IPS DF 19.7 (cell line): ENCODE measurements around the gene PKNOX2.

ENCODE experiments used
- DNase-seq: peaks from one replicate; pipeline ENCODE4 v3.0.0-alpha.2; 2013; ENCODE audit warnings: low read depth, low spot score

The PKNOX2 gene

GRCh38 chr11:125154378-125155099, 10.0 kb upstream of the PKNOX2 start:
- no peak for DNase-seq

DNA sequence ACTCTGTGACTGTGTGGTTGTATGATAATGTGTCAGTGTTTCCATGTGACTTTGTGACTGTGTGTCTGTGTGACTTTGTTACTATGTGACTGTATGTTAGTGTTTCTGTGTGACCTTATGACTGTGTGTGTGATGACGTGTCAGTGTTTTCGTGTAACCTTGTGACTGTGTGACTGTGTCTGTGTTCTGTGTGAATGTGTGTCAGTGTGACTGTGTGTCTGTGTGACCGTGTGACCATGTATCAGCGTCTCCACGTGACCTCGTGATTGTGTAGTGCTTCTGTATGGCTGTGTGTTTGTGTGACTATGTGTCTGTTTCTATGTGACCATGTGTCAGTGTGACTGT, 9.5 kb upstream of the PKNOX2 start:
- DNase-seq, result no peak

- DNase-seq, result no peak
Measured at GRCh38 chr11:125155767-125156166, 8.8 kb upstream of the PKNOX2 start.

DNA sequence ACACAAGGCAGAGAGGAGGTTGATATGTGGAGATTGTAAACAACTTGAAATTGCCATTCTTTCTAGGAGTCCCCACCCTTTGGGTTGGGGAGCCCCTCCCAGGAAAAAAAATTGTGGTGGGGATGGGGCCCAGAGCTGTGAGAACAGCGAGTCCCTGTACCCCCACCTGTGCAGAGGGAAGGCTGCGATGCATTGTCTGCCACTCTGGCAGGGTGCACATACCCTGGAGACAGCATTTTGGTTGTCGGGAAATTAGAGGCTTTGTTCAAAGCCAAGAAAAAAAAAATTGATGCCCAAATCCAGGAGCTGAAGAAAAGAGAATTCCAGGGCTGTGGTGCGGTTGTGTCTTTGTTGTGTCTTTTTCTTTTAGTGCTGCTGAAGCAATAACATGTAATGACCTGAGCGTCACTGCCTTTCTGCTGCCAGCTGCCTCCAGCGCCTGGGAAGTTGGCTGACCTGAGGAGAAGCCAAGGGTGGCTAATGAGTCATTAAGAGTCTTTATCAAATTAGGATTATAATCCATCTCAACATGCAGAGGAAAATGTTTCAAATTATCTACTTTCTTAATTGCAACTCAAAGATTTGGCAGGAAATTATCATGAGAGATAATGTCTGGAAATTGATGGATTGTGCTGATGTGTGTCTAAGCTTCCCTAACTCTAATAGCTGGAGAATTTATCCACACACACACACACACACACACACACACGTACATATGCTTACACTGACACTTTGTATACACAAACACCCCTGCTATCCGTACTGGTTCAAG, 8.0 kb upstream of the PKNOX2 start:
- no peak for DNase-seq

DNA sequence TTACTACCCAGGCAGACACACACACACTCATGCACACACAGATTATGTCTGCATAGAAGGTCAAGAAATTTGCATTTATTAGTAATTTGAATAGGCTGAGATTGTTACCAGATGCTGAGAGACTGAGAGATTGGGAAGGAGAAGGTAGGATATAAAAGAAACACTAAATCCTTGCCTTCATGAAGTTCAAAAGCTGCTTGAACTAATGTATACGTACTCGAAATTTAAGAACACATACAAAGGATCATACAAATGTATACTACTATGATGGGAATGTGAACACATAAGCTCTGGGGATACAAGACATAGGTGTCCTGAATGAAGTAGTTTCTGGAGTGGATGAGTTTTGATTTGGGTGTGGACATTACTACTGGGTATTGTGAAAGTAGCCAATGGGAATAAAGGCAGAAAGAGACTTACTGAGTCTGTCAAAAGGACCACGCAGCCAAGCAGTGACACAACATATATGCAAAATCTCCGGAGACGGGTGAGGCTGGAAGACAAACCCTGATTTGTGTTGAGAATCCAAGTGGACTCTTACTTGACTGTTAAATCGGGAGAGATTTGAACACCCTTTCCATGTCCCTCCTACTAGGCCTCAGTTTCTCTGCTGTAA, 7.3 kb upstream of the PKNOX2 start:
- no peak for DNase-seq

- DNase-seq, result no peak
Measured at GRCh38 chr11:125157953-125158680, 6.4 kb upstream of the PKNOX2 start.

DNA sequence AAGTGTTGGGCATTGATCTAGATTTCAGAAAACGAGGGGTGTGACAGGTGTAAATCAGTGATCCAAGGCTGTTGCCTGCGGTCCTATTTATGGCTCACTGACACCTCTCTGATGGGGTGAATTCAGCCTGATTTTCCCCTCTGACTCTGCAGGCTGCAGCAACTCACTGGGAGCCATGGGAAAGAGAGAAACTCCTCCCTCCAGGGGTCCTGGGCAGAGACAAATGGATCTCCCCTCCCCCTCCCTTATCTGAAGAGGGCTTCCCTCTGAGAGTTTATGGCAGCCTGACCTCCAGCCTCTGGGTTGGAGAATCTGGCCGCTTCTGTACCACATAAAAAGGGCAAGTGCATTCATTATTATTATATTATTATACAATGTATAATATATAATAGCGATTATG, 1.8 kb upstream of the PKNOX2 start:
- DNase-seq, result no peak

DNA sequence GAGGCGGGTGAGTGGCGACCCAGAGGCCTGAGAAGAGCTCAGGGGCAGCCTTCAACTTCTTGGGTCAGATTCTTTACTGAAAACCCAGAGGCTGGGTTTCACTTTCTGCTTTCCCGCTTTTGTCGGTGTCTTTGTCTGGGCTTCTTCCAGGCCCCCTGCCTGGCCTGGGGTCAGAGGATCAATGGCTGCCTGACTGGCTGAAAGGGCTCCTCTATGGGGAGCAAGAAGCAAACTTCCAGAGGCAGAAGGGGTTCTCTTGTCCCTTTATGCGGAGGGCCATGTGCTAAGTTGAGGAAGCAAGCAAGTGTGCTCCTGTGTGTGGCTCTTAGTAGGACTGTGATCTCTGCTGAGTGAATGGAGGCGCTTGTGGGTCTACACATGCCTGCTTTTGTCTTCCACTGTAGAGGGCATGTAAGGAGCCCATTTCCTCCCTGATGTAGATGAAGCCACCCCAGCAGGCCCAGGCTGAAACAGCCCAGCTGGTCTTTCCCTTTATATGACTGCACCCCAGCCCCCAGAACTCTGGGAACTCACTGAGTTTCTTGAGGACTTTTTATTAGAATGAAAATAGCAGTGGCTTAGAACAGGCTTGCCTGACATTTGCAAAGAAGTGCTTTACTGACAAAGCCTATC, 1.0 kb upstream of the PKNOX2 start:
- DNase-seq, result no peak

DNA sequence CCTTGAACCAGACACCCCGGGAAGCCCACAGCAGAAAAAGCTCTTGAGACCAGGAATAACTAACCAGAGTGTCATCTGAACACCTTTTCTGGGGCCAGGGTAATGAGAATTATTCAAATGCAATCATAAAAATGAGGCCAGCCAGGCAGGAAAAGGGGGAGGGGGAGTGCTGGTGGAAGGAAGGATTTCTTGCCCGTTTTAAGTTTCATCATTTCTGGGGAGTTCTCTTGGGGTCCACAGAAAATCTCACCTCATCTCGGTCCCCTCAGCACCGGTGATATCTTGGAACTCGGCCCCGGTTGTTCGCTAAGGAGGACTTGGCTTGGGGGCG, 495 bp upstream of the PKNOX2 start:
- no peak for DNase-seq

DNA sequence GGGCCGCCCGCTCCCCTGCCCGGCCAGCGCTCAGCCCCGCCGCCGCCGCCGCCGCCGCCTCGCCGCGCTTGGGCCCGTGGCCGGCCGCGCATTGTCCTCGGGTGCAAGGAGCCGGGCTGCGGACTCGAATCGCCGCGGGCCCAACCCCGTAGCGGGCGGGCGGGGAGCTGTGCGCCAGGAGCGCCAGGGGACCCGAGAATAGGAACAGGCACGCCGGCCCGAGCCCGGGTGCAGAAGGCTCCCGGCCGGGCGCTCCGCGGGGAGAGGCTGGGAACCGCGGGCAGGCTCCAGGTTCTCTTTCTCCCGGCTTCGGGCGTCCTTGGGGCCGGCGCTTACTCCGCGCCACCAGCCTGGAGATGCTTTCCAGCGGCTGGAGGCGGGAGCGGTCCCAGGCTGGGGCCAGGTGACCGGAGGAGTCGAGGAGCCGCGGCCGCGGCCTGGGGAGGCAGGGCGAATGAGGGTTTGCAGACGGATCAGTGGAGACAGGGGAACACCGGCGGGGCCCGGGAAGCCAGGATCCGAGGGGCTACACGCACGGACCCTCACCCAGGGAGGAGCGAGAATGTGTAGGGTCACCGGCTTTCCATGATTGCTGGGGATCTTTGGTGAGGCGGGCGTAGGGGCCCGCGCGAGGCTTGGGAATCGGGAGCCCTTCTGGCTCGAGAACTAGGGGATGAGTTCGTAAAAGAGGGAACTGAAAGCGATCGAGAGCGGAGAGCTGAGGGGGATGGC, 726 bp downstream of the PKNOX2 start:
- no peak for DNase-seq

DNA sequence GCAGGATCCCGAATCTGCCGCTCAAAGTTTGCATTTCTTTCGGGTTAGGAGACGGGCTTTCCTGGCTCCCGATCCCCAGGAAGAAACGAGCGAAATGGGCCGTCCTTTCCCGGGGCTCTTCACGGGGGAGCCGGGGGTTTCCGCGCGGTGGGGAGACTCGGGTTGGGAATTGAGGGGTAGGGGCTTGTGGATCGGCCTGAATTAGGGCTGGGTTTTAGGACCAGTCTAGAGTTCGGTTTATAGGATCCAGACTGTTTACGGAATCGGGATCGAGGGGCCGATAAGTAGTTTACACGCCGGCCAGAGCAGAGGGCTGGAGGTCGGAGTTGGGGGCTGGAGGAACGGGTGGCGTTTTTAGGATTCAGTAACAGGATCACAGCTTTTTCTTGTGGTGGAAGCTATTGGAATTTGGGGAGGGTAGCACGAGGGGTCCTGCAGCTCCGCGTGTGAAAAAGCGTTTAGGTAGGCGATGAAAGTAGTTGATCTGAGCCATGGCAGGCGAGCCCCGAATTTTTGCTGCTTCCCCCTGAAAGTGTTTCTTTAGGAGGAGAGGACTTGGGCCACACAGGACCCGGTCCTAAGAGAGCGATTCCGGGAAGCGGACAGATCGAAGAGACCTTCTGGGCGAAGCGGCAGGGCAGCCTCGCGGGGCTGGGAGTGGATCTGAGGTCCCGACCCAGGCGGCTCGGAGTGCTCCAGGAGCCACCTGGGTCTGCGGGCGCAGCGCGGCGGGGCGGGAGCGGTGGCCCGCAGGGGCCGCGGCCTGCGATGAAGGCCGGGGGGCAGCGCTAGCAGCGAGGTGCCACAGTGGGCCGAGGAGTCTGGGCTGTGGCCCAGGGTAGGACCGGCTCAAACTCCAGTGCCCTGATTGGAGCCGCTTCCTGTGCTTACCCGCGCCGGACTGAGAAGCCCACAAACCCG, 1.6 kb downstream of the PKNOX2 start:
- DNase-seq, result no peak

DNA sequence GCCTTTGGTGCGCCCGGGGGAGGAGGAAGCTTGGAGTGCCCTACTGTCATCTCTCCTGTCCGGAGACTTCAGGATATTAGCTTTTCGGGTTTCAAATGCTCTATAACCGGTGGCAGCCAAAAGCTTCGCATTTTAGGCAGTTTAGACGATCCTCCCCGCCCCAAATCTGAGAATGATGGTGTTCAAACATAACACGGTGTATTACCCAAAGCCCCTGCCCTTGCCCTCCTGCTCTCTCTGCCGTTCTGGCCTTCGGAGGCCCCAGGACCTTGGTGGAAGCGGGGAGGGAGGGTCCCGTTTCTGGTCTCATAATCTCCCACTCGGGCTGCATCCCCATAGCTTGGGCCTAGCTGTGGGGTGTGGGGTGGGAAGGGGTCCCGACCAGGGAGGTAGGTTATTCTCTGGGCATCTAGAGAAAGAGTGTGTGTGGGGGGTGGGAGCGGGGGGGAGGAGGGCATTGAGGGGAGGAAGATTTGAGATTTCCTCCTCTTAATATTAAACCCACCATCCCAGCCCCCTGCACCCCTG, 2.3 kb downstream of the PKNOX2 start:
- no peak for DNase-seq

- no peak for DNase-seq
Measured at GRCh38 chr11:125167292-125167953, 2.9 kb downstream of the PKNOX2 start.

DNA sequence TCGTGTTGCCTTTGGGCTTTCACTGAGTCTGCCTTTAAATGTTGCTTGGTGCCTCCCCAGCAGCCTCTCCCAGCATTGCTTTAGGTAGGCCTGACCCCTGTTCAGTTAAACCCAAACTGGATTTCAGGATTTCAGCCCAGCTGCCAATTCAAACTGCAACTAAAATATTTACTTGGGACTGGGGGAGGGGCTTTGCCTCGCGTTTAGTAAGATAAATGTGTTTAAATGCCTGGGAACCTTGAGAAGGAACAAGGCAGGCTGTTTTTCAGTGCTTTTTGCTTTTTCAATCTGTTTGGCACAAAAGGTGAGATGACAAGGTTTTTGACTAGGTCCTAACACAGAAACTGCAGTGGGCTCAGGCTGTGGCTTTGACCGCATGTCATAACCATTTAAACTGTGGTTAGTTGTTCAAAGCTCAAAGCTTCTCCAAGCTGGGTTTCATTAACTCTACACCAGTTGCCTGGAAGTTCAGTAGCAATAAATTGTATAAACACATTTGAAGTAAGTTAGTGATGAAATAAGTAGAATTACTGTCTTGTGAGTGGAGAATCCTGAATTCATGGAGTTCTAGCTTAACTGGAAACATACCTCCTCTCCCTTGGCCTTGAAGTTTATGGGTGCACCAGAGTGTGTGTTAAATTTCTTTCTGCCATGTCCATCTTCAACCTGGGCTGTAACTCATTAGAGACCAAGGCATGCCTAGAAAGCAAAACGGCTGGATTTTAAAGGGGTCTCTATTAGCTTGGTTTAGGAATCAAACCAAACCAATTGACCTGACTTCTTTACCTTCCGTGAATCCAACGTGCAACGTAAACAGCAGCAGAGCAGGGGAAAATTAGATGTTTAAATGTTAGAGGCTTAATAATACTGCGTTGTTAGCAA, 3.6 kb downstream of the PKNOX2 start:
- DNase-seq, result no peak

GRCh38 chr11:125168918-125169456, 4.4 kb downstream of the PKNOX2 start:
- DNase-seq, result no peak

DNA sequence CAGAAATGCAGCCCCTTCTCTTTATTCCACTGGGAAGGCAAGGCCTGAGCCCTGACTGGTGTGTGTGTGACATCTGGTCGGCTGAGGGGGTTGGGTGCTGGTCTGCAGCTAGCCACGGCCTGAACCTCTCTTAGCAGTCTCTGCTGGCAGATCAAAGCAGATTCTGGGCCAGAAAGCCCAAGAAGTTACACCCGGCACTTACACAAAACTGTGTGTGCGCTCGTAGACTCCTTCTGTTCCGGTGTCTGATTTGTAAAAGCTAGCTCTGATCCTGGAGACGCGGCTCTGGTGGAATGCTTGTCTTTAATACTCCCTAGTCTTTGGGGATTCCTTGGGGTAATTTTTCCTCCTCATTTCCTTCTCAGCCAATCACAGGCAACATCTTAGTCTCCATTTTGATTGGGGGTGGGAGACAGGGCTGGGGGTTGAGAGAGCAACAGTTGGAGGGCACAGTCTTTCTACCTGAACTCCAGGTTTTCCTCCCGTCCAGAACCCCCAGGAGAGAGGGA, 5.5 kb downstream of the PKNOX2 start:
- no peak for DNase-seq

GRCh38 chr11:125170510-125171031, 6.0 kb downstream of the PKNOX2 start:
- no peak for DNase-seq

DNA sequence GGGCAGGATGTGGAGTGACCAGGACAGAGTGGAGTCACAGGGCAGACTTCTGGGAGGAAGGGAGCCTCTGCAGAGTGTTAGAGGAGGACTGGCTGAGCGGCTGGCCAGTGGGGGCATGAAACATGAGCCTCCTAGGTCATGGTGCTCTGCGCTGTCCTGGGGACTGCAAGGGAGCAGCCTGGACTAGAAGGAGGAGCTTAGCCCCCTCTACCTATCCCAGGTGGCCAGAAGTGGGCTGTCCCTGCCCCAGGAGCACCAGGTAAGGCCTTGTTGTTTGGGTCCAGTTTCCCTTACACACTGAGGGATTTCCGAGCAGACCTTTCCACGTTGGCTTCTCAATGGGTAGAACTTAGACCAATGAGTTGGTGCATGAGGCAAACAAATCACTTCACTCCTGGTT, 7.4 kb downstream of the PKNOX2 start:
- DNase-seq, result no peak
